ENCODE results near the gene RIT2.

Gene RIT2

DNA sequence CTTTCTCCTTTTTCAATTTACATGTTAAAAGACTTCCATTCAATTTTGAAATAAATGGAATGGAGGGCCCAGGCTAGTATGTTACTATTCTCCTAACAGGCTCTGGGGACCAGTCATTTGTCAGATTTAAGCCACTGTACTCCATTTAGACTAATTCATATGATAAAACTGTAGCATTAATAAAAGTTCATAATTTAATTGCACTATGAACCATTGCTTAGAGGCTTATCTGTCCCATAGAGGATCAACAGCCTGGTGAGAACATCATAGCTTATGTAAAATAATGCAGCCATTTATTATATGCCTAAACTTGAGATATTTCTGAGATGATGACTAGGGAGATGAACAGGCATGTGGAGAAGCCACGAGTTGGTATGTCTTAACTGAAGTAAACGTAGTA is 156.0 kb downstream of the RIT2 start:
- Histone ChIP-seq H3K4me3 (ENCODE audit: low read depth, low read length) (no peak overlapping the region), H3K27ac (ENCODE audit: low read depth, low read length) (no peak overlapping the region), H3K9me3 (ENCODE audit: control insufficient read depth, insufficient read depth, low read length) (no peaks in the 10 kb centered on the region), H3K27me3 (ENCODE audit: control insufficient read depth, insufficient read depth, low read length) (no peaks in the 10 kb centered on the region), H3K4me1 (ENCODE audit: control insufficient read depth, insufficient read depth, low read length) (peaks cover 7% of the 10 kb centered on the region; the same call in 1 of the 2 replicates), H3K9ac (ENCODE audit: low read depth, low read length) (no peak overlapping the region), H3K36me3 (ENCODE audit: control insufficient read depth, insufficient read depth, low read length) (no peaks in the 10 kb centered on the region)

GRCh38 chr18:42958353-42958752 is 157.1 kb downstream of the RIT2 start:
- Histone ChIP-seq H3K36me3 (ENCODE audit: control insufficient read depth, insufficient read depth, low read length) (no peaks in the 10 kb centered on the region), H3K4me1 (ENCODE audit: control insufficient read depth, insufficient read depth, low read length) (peaks cover 7% of the 10 kb centered on the region; the same call in 1 of the 2 replicates), H3K9ac (ENCODE audit: low read depth, low read length) (no peak overlapping the region), H3K4me3 (ENCODE audit: low read depth, low read length) (no peak overlapping the region), H3K27me3 (ENCODE audit: control insufficient read depth, insufficient read depth, low read length) (no peaks in the 10 kb centered on the region), H3K9me3 (ENCODE audit: control insufficient read depth, insufficient read depth, low read length) (no peaks in the 10 kb centered on the region), H3K27ac (ENCODE audit: low read depth, low read length) (no peak overlapping the region)

- Histone ChIP-seq H3K36me3 (ENCODE audit: control insufficient read depth, insufficient read depth, low read length) (no peaks in the 10 kb centered on the region), H3K4me3 (ENCODE audit: low read depth, low read length) (no peak overlapping the region), H3K27me3 (ENCODE audit: control insufficient read depth, insufficient read depth, low read length) (no peaks in the 10 kb centered on the region), H3K27ac (ENCODE audit: low read depth, low read length) (no peak overlapping the region), H3K9me3 (ENCODE audit: control insufficient read depth, insufficient read depth, low read length) (no peaks in the 10 kb centered on the region), H3K9ac (ENCODE audit: low read depth, low read length) (no peak overlapping the region), H3K4me1 (ENCODE audit: control insufficient read depth, insufficient read depth, low read length) (no peaks in the 10 kb centered on the region)
These were observed 159.2 kb downstream of the RIT2 start for GRCh38 chr18:42956287-42956686.

GRCh38 chr18:42954887-42955286 is 160.6 kb downstream of the RIT2 start:
- no peaks in the 10 kb centered on the region for H3K27me3 ChIP-seq (ENCODE audit: control insufficient read depth, insufficient read depth, low read length)
- no peak overlapping the region for H3K4me3 ChIP-seq (ENCODE audit: low read depth, low read length)
- no peaks in the 10 kb centered on the region for H3K36me3 ChIP-seq (ENCODE audit: control insufficient read depth, insufficient read depth, low read length)
- H3K9me3 ChIP-seq (ENCODE audit: control insufficient read depth, insufficient read depth, low read length) = no peaks in the 10 kb centered on the region
- no peak overlapping the region for H3K27ac ChIP-seq (ENCODE audit: low read depth, low read length)
- H3K9ac ChIP-seq (ENCODE audit: low read depth, low read length) = no peak overlapping the region
- H3K4me1 ChIP-seq (ENCODE audit: control insufficient read depth, insufficient read depth, low read length) = no peaks in the 10 kb centered on the region

GRCh38 chr18:42953306-42953705 is 162.2 kb downstream of the RIT2 start:
- no peak overlapping the region for H3K27ac ChIP-seq (ENCODE audit: low read depth, low read length)
- H3K4me1 ChIP-seq (ENCODE audit: control insufficient read depth, insufficient read depth, low read length) = no peaks in the 10 kb centered on the region
- no peak overlapping the region for H3K9ac ChIP-seq (ENCODE audit: low read depth, low read length)
- no peak overlapping the region for H3K4me3 ChIP-seq (ENCODE audit: low read depth, low read length)
- H3K9me3 ChIP-seq (ENCODE audit: control insufficient read depth, insufficient read depth, low read length) = no peaks in the 10 kb centered on the region
- no peaks in the 10 kb centered on the region for H3K27me3 ChIP-seq (ENCODE audit: control insufficient read depth, insufficient read depth, low read length)
- H3K36me3 ChIP-seq (ENCODE audit: control insufficient read depth, insufficient read depth, low read length) = no peaks in the 10 kb centered on the region

DNA sequence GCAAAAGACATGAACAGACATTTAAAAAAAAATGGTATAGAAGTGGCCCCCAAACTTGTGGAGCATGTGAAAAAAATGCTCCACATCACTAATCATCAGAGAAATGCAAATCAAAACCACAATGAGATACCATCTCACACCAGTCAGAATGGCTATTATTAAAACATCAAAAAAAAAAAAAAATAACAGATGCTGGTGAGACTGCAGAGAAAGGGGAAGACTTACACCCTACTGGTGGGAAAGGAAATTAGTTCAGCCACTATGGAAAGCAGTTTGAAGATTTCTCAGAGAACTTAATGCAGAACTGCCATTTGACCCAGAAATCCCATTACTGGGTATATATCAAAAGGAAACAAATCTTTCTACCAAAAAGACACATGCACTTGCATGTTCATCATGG is 164.8 kb downstream of the RIT2 start:
- Histone ChIP-seq H3K27me3 (ENCODE audit: control insufficient read depth, insufficient read depth, low read length) (no peaks in the 10 kb centered on the region), H3K27ac (ENCODE audit: low read depth, low read length) (no peak overlapping the region), H3K4me3 (ENCODE audit: low read depth, low read length) (no peak overlapping the region), H3K9me3 (ENCODE audit: control insufficient read depth, insufficient read depth, low read length) (no peaks in the 10 kb centered on the region), H3K9ac (ENCODE audit: low read depth, low read length) (no peak overlapping the region), H3K4me1 (ENCODE audit: control insufficient read depth, insufficient read depth, low read length) (no peaks in the 10 kb centered on the region), H3K36me3 (ENCODE audit: control insufficient read depth, insufficient read depth, low read length) (no peaks in the 10 kb centered on the region)

DNA sequence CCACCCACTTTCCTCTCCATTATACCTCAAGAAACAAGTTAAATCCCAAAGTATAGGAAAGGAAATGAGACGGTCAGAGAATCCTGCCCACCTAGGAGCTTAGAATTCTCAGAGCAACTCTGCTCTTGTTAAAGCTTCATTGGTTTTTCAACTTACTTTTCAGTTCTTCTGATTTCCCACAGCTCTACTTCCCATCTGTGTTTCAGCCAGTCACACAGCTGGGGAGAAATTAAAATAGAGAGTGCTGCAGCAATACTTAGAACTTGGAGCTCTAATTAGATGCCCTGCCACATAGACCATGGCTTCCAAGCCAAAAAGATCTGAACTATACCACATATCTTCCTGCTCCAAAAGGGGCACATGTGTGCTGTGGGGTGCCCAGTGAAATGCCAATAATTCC is 166.7 kb downstream of the RIT2 start:
- Histone ChIP-seq H3K27me3 (ENCODE audit: control insufficient read depth, insufficient read depth, low read length) (no peaks in the 10 kb centered on the region), H3K9ac (ENCODE audit: low read depth, low read length) (no peak overlapping the region), H3K4me1 (ENCODE audit: control insufficient read depth, insufficient read depth, low read length) (no peaks in the 10 kb centered on the region), H3K27ac (ENCODE audit: low read depth, low read length) (no peak overlapping the region), H3K36me3 (ENCODE audit: control insufficient read depth, insufficient read depth, low read length) (no peaks in the 10 kb centered on the region), H3K4me3 (ENCODE audit: low read depth, low read length) (no peak overlapping the region), H3K9me3 (ENCODE audit: control insufficient read depth, insufficient read depth, low read length) (no peaks in the 10 kb centered on the region)

DNA sequence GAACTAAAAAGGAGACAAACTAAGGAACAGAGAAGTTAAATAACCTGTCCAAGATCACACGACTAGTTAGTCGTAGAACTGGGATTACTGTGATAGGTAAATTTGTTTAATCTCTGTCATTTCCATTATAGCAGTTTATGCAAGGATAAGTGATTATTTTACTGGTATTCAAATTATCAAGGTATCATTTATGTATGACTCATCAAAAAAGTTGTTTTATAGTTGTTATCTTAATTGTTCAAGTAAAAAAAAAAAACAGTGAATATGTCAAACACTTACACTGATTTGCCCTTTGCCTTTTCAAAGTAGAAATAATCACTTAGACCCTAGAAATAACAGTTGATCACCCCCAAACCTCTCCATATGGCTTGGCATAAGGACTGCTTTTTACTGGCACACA is 173.6 kb downstream of the RIT2 start:
- Histone ChIP-seq H3K9ac (ENCODE audit: low read depth, low read length) (no peak overlapping the region), H3K27ac (ENCODE audit: low read depth, low read length) (no peak overlapping the region), H3K9me3 (ENCODE audit: control insufficient read depth, insufficient read depth, low read length) (no peaks in the 10 kb centered on the region; the same call in 1 of the 2 replicates), H3K27me3 (ENCODE audit: control insufficient read depth, insufficient read depth, low read length) (no peaks in the 10 kb centered on the region), H3K4me1 (ENCODE audit: control insufficient read depth, insufficient read depth, low read length) (peaks cover 12% of the 10 kb centered on the region), H3K36me3 (ENCODE audit: control insufficient read depth, insufficient read depth, low read length) (no peaks in the 10 kb centered on the region), H3K4me3 (ENCODE audit: low read depth, low read length) (no peak overlapping the region)

DNA sequence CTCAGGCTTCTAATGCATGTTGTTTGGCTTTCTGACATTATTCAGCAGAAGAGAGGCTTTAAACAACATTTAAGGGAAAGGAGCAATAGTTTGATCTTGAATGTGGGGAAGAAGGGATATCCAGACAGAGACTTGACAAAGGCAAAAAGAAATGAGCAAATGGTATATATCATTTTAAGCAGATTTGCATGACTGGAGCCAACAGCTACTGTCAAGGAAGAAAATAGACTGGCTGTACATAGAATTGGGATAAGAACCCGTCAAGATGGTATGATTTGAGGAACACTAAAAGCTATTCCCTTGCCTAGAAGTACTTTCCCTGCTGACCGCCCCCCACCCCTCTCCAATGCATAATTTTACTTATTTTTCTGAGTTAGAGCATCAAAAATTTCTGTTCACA is 174.5 kb downstream of the RIT2 start:
- Histone ChIP-seq H3K36me3 (ENCODE audit: control insufficient read depth, insufficient read depth, low read length) (no peaks in the 10 kb centered on the region), H3K4me1 (ENCODE audit: control insufficient read depth, insufficient read depth, low read length) (peaks cover 12% of the 10 kb centered on the region), H3K27me3 (ENCODE audit: control insufficient read depth, insufficient read depth, low read length) (no peaks in the 10 kb centered on the region), H3K9ac (ENCODE audit: low read depth, low read length) (no peak overlapping the region), H3K27ac (ENCODE audit: low read depth, low read length) (no peak overlapping the region), H3K9me3 (ENCODE audit: control insufficient read depth, insufficient read depth, low read length) (no peaks in the 10 kb centered on the region; the same call in 1 of the 2 replicates), H3K4me3 (ENCODE audit: low read depth, low read length) (no peak overlapping the region)

DNA sequence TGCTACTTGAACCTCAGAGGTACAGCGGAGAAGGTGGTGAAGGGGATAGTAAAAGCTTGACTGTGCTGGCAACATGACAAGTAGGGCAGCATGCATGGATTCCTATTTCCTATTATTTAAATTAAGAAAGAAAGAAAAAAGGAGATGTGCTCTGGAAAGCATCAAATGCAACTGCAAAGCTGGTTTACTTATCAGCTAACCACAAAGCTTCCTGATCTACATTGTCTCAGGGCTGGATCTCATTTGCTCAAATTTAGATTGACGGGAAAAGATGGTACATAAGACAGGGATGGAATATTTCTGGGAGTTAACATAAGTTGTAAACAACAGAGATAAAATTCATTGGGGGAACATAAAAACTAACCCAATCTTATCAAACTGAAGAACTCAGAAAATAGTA is 178.0 kb downstream of the RIT2 start:
- Histone ChIP-seq H3K9me3 (ENCODE audit: control insufficient read depth, insufficient read depth, low read length) (no peaks in the 10 kb centered on the region), H3K9ac (ENCODE audit: low read depth, low read length) (no peak overlapping the region), H3K27me3 (ENCODE audit: control insufficient read depth, insufficient read depth, low read length) (no peaks in the 10 kb centered on the region), H3K36me3 (ENCODE audit: control insufficient read depth, insufficient read depth, low read length) (no peaks in the 10 kb centered on the region), H3K4me3 (ENCODE audit: low read depth, low read length) (no peak overlapping the region), H3K27ac (ENCODE audit: low read depth, low read length) (no peak overlapping the region), H3K4me1 (ENCODE audit: control insufficient read depth, insufficient read depth, low read length) (peaks cover 12% of the 10 kb centered on the region)

- Histone ChIP-seq H3K9me3 (ENCODE audit: control insufficient read depth, insufficient read depth, low read length) (no peaks in the 10 kb centered on the region), H3K4me1 (ENCODE audit: control insufficient read depth, insufficient read depth, low read length) (peaks cover 12% of the 10 kb centered on the region), H3K9ac (ENCODE audit: low read depth, low read length) (no peak overlapping the region), H3K27me3 (ENCODE audit: control insufficient read depth, insufficient read depth, low read length) (no peaks in the 10 kb centered on the region), H3K36me3 (ENCODE audit: control insufficient read depth, insufficient read depth, low read length) (no peaks in the 10 kb centered on the region), H3K4me3 (ENCODE audit: low read depth, low read length) (no peak overlapping the region), H3K27ac (ENCODE audit: low read depth, low read length) (no peak overlapping the region)
These were observed 179.2 kb downstream of the RIT2 start for GRCh38 chr18:42936289-42936688.

DNA sequence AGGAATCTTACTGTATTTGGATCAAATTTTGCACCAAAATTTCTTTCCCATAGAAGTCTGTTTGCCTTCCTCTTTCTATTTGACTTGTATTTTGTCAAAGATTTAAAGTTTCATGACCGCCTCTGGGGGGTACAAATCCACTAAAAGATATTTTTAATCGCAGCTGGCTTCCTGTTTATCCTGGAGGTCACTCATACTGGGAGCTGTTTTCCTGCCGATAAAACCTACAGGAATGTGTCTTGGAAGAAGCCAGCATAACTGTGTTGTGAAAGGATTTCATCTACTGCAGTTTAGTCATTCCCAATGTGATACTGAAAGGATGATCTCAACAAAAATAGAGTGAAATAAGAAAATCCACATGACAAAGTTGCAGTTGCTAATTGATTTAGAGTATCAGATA is 184.0 kb downstream of the RIT2 start:
- H3K9ac ChIP-seq (ENCODE audit: low read depth, low read length) = no peak overlapping the region
- no peak overlapping the region for H3K4me3 ChIP-seq (ENCODE audit: low read depth, low read length)
- H3K27ac ChIP-seq (ENCODE audit: low read depth, low read length) = no peak overlapping the region

More for the DNA sequence above, 184.0 kb downstream of the RIT2 start:
- H3K9me3 ChIP-seq (ENCODE audit: control insufficient read depth, insufficient read depth, low read length) = no peaks in the 10 kb centered on the region
- H3K36me3 ChIP-seq (ENCODE audit: control insufficient read depth, insufficient read depth, low read length) = no peaks in the 10 kb centered on the region
- H3K27me3 ChIP-seq (ENCODE audit: control insufficient read depth, insufficient read depth, low read length) = no peaks in the 10 kb centered on the region
- H3K4me1 ChIP-seq (ENCODE audit: control insufficient read depth, insufficient read depth, low read length) = no peaks in the 10 kb centered on the region
